ENCODE results near the gene SLC39A11.

GRCh38 chr17:72599891-72600290 is 492.6 kb downstream of the SLC39A11 start:
- TF ChIP-seq CTCF (conservative IDR thresholded peaks at IDR 0.05) (no peak), EZH2 (IDR thresholded peaks at IDR 0.05; ENCODE audit: low read depth) (no peak)

Data from PC-9 (cell line).